ENCODE data around the gene SORCS2.

SORCS2 gene

DNA sequence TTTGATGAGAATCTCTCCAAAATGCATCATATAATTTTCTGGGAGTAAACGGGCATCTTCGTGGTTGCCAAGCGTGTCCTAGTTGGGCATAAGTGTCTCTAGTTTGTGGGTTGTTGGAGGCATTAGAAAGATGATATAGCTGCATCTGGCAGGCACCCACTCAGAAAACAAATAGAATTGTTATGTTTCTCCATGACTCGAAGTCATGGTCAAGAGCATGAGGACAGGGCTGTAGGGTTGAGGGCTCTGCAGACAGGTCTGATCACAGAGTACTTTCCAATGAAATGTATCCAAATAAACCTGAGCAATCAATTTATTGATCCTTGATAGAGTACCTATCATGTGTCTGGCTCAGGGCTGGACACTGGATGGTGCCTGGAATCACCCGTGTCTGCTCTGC is 82.7 kb downstream of the SORCS2 start:
- no peak for DNase-seq

DNA sequence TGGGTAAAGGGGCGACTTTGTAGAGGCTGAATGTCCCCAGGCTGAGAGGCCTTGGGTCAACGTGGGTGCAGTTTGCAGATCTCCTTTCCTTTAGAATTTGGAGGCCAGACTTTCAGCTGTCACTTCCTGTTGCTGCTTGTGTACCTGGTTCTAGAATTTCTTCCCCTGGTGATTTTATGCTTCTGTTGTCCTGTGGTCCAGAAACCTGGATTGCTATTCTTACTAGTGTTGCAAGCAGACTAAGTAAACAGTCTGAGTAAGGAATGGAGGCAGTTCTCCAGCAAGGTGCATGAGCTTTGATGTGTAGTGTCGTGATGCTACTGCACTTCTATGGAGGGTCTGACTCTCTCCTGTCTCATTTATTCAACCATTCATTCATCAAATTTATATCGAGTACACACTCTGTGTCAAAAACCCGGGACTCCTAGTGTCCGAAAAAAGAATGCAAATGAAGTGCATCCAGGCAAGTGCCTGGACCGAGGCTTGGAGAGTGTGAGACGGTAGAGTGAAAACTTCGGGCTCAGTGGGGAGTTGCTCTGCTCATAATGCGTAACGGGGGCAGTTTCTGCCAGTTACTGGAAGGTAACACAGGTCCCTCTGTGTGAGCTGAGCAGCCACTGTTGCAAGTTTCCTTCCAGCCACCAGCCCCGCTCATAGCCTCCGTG is 83.3 kb downstream of the SORCS2 start:
- no peak for DNase-seq

DNA sequence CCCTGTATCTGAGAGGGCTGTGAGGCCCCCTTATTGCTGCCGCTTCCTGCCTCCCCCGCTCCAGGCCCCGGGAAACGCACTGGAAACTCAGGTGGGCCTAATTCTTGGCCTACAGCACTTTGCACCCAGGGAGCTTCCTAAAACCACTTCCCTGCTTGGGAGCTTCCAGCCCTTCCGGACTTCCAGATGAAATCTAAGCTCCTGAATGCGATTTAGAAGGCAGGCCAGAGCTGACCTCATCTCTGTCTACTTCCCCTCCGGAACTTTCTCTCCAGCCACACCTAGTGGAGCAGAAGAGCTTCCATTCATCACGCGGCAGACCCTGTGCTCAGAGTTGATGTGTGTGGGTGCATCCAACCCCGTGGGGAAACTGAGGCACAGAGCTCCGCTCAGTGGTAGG is 84.2 kb downstream of the SORCS2 start:
- DNase-seq = no peak

DNA sequence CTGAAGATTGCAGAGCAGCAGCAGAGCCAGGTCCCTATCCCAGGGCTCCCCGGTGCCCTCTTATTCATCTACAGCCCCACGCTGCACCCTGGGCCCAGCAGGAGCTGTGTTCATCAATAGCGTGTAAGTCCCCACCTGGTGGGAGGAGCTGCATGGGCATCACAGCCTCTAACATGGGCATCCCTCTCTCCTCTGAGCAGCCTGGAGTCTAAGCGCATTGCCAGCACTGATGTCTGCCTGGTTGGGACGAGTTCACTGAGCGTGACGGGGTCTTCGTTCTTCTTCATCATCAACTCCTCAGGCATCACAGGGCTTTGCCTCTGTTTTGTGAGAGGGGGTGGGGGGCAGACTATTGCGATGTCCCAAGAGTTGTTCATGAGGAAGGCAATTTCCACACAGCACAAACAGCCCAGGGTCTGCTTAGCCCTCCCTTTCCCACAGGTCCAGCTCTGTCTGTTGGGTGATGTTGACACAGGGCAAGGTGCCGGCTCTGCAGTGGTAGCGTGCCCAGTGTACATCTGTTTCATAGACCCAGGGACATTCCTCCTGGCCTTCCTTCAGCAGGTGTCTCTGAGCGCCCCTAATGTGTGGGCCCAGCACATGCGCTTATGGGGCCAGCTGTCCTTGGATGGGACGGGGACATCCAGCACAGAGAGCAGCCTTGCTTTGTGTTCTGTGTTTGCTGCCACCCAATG is 85.9 kb downstream of the SORCS2 start:
- DNase-seq = no peak

DNA sequence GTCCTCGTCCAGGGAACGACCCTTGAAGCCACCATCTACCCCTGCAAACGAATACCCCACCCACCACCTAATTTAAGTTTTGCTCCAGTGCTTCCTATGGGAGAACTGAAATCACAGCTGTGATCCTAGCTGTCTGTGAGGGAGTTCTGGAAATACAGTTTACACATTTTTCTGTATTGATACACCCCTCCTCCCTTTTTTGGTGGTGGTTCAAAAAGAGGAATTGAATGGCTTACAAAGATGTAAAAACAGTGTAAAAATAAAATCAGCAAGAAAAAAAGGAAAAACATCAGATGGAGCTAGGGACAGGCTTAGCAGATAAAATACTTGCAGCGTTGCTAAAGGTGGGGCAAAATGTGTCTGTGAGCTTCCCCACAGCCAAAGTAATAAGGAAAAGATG is 86.6 kb downstream of the SORCS2 start:
- no peak for DNase-seq

DNA sequence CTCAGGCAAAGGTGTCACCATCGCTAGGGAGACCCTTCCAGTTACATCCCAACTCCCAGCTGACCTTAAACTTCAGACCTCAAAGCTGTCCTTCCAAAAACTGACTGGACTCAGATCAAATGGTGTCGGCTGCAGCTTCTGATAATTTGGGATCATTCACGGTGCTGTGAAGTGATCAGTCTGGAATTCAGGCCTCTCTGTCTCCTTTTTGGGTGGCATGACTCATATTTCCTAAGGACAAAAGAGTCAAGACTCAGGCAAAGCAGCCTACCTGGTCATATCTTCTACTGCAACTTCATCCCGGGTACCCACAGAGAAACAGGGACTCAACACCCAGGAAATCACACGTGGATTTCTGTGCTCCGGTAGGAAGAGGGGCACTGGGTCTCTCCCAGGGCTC is 87.6 kb downstream of the SORCS2 start:
- no peak for DNase-seq

DNA sequence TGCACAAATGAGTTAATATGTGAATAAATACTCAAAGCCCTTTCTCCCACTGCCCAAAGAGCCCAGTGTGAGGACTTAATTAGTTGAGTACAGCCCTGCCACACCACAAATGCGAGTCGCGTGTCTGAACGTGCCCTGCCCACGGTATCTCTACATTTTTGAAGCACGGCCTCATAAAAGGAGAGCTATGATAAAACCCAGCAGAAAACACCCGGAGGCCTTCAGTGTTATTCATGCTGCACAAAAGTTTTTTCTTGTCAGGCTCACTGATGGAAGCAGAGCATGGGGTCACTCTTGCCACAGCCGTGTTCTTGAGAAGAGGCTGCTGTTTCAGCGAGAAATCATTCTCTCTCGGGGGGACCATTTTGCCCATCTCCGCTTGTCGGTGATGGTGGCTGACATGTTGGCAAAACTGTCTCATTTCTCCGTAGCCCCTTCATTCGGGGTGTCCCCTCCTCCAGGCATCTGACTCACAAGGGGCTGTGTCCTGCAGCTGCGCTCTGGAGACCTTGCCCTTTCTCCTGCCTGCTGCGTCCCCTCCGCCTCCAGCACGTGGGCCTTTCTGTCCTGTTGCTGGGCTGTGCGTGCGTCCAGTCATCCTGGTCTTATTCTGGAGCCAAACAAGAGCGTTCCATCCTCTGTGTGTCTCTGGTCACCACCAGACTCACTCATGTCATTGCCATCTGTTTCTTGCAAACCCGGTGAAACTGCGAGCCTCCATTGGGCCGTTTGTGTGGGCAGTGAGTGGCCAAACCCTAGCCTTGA is 88.8 kb downstream of the SORCS2 start:
- DNase-seq = no peak

DNA sequence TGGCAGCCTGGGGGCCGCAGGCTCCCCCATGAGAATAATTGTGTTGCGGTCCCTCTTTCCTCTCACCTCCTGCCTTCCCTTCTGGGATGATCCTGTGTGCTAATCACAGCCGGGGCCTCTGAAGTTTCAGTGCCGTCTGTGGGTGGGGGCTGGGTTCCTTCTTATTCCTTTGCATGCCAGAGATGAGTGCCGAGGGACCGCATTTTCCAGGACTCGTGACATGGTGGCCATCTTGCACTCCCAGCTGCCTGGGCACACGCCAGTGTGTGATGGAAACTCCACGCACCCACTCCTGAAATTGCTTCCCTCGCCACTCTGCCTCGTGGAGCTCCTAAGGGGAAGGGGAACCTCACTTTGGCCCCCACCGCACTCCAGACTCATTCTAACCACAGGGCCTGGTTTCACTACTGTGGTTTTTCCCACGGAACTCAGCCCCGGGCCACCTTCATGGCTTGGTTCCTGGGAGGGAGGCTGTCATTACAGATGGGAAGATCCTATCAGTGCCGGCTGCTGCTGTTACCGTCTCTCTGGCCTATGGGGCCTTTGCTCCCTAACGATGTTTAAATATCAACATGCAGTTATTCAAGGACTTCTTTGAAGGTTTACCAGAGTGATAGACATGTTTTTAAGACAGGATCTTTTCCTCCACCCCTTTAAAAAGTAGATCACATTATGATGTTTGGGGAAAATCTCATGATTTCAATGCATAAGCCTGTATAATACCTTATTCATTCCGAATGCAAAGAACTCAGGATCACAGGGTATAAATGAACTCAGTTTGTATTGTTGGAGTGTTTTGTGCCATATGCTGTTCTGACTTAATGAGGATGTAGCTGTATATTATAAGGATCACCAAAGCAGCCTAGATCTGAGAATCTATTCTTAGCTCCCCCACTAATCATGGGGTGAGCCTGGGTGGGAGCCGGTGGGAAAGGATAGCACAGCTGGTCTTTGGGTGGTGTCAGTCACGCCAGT is 89.6 kb downstream of the SORCS2 start:
- no peak for DNase-seq

DNA sequence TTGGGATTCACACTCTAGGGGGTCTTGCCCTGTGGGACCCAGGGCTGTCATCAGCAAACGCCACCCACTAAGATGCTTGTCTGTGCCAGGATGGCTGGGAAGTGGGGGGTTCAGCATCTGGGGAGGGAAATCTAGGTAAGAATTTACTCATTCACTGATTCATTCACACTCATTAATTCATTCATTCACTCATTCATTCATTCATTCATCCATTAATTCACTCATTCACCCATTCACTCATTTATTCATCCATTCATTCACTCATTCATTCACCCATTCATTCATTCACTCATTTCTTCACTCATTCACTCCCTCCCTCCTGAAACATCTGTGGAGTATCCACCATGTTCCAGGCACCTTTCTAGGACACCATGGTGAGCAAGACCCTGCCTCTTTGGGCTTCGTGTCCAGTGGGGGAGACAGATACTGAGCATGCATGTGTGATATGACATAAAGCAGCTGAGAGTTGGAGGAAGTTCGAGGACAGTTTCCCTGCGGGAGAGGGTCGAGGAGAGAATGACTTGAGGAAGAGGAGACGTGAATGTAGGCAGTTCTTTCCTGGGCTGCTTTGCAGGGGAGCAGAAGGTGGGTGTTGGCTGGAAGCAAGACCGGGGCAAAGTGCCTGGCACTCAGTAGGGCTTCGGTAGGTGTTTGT is 90.6 kb downstream of the SORCS2 start:
- DNase-seq = no peak

DNA sequence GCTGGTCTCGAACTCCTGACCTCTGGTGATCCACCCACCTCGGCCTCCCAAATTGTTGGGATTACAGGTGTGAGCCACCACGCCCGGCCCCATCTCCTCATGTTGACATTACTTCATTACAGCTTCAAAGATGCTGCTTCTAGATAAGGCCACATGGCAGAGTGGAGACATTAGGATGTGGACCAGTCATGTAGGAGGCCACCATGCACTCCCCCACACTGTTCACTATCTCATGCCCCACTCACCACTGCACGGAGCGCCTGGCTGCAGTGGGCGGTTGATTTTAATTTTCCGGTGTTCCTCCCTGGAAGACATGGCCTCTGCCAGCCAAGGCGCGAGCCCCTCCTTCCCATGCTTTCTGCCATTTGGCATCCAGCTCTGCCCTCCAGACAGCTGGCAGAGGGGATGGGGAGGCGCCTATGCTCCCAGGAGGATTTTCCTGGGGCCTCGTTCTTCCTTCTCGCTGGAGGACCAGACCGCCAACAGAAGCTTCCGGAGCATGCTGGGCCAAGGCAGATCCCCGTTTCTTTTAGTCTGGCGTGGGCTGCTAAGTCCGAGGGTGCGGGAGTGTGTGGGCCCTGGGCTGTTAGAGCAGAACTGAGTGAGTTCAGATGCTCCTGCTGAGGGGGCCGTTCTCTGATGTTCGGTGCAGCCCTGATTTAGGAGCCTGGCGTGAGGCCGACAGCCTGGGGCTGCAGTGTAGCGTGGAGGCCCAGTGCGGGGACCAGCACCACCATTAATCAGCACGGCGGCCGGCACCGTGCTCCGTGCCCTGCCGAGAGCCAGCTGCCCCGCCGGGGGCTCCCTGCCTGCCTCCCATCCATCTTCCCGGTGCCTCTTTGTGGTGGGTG is 93.1 kb downstream of the SORCS2 start:
- no peak for DNase-seq

DNA sequence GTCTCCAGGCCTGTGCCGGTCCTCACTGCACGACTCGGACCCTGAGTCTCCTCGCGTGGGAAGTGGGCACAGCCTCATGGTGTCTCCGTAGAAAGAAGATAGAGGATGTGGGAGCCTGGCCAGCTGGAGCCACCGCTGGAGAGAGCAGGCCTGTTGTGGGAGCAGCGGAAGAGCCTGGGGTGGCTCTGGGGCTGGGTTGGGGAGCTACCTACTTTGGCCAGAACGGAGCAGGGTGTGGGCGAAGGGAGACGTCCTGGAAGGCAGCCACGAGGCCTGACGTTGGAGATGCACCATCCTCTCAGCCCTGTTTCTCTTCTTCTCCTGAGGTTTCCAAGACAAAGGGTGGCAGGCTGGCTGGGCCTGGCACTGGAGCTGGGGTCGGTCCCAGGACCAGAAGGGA is 93.8 kb downstream of the SORCS2 start:
- DNase-seq = no peak

DNA sequence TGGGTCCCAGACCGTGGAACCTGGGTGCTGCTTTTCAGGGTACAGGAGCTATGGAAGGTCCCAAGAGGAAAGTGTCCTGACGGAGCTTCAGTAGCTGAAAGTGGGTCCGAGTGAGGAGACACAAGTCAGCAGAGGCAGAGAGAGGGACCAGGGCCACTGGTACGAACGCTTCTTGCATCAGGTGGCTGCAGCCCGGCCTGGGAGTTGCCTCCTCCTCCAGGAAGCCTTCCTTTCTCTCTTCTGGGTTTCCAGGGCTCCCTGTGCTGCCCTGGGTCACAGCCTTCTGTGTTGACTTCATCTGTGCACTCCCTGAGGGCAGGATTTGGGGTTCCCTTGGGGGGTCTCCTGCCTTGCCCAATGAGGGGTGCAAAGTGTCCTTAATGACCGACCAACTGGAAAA is 94.5 kb downstream of the SORCS2 start:
- DNase-seq = no peak

DNA sequence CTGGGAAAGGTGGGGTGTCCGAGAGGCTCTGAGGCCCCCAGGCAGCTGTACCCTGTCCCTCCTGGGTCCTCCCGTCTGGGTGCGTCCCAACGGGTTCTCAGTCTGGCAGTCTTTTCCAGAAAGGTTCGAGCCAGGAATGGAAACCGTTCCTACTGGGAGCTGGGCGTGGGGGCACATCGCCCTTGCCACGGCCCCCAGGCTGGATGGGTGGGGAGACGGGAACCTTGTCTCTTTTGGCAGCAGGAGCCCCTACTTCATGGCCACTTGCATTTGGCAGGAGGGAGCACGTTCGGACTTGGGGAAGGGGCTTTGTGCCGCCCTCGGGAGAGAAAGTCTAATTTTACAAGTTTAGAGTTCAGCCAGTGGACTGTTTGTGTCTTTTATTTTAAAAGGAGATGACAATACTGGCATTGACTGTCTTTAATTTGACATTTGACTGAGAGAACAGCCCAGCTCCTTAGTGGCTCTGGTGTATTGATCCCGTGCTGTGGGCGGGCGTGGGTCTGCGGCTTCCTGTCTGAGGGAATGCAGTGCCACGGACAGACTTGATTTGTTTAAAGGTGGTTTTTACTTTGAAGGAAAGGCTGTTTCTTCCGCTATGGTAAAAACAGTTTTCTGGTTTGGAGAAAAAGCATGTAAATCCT is 95.1 kb downstream of the SORCS2 start:
- no peak for DNase-seq

DNA sequence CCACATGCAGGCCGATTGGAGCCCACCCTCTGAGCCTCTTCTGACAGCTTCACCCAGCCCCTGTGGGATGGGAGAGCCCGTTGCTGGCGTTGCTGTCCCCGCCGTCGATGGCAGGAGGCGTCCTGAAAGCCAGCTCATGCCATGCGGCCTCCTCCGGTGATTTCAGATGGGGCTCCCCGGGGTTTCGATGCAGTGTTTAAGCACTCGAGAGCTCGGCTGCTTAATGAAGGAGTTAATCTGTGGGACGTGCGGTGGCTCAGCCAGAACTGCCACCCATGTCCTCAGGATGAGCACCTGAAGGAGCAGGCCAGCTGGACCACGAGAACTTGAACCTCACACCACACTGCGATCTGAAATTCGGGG is 95.6 kb downstream of the SORCS2 start:
- DNase-seq = no peak

DNA sequence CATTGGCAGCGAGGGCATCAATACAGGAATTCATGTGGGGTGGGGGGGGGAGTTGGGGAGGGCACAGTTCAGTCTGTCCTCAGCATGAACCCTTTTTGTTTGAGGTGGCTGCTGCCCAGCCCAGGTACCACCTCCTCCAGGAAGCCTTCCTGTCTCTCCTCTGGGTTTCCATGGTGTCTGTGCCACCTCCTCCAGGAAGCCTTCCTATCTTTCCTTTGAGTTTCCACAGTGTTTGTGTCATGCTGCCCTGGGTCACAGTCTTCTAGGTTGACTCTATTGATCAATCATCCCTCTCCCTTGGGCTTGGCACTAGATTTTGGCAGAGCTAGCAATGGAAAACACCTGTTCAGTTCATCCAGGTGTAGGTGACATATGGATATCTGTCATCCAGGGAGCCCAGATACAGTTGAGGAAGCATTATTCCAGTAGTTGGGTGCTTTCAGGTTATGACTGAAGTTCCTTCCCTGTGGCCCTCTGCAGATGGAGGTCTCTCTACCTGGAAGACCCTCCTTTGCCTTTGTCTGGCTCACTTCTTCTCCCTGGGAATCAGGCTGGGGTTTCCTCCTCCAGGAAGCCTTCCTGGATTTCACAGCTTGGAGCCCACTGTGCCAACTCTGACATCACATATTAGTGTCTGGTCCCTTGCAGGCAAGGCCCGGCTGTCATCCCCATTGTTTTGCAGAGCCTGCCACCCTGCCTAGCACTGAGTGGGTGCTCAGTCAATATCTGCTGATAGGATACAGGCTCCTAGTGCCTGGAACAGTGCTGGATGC is 96.6 kb downstream of the SORCS2 start:
- no peak for DNase-seq

DNA sequence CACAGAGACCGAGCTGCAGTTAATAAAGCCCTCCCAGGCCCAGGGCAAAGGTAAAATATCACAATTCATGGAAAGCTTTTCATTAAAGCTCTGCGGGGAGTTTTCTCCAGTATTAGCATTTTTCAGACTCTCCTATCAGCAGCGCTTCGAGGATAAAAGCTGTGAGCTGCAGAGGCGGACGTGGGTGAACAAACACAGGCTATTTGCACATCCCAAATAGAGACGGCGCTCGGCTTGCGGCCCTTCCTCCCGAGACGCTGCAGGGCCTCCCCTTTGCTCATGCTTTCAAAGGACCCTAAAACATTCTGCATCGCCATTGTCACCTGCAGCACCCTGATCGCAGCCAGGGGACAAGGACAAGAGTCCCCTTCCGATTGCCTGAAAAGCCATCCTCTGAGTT is 97.3 kb downstream of the SORCS2 start:
- no peak for DNase-seq

DNA sequence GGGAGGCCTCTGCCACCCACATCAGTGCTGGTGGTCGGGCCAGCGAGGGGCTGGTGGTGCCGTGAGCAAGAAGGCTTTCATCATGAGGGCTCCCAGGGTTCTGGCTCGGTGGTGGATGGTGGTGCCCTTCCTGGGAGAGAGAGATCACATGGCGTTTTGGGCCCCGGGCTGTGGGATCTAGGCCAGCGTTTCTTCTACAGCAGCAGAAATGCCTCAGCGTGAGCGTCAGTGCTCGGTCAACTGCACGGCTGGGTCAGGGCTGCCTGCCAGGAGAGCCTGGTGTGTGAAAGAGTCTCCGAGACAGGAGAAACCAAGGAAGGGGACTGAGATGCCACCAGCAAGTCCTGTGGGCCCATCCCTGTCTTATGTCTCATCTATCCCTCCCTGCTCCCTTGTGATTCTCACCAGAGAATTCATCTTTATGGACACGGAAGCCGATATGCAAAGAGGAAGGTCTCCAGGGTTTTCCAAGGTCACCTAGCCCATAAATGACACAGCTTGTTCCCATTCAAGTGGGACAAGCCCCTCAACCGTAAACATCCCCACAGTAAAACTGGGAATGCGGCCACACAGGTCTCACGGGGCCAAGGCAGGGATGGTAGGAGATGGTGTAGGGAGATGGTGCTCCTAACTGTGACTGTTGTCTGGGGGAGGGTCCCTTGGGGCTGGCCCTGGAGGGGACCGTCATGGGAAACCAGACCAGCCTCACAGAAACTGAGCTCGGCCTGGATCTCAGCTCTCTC is 99.2 kb downstream of the SORCS2 start:
- DNase-seq = no peak

DNA sequence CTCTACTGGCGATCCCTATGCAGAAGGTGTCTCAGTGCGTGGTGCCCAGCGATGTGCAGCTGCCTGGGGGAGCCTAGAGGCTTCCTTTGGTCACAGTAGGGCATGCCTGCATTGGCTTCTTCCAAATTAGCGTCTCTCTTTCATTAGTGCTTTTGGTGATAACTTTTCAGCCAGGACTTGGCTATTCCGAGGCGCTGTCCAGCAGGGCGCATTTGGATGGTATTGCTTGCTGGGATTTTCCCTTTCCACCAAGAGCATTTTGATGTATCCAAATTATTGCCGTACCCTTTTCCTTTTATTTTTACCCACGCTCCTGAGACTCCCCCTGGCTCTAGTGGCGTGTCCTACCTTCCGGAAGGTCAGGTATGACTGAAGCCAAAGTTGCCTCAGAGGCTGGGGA is 101.4 kb downstream of the SORCS2 start:
- no peak for DNase-seq

DNA sequence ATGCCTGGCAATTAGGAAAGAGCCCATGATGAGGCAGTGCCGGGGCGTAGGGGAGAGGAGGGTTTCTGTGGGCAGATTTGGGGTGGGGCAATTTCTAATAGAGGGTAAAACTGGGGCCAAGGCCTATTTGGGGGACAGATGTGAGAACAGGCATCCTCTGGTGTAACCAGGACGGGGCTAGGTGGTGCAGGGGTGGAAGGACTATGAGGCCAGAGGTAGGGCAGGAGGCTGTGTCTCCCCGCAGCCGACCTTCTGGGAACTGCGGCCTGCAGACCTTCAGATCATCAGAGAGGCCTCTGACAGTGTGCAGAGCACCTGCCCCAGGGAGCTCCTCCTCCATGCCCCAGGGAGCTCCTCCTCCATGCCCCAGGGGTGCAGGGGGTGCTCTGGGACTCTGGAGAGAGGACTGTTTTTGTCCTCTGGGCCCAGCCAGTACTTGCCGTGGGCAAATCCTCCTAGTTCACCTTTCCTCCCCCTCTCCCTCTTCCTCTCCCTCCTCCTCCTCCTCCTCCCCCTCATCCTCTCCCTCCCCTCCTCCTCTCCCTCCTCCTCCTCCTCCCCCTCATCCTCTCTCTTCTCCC is 101.9 kb downstream of the SORCS2 start:
- DNase-seq = no peak
